HepG2 (cell line): ENCODE results near the gene KANSL1. TPM values are rescaled to one million over a fixed set of nuclear protein-coding genes. Genes with fewer than 3 reads are reported as not detected.

ENCODE experiments used
- BCL6 ChIP-seq: IDR thresholded peaks from 2 replicates; pipeline ENCODE4 v1.6.1; 2016; ENCODE audit warnings: missing genetic modification reagents, missing compliant biosample characterization
- GATA4 ChIP-seq: sonication (generic); IDR thresholded peaks from 2 replicates; pipeline ENCODE4 v1.6.1; 2016; ENCODE audit warnings: antibody characterized with exemption, low read depth, borderline replicate concordance
- GATAD1 ChIP-seq: IDR thresholded peaks from 2 replicates; pipeline ENCODE4 v1.6.1; 2016; ENCODE audit warnings: missing genetic modification reagents, missing compliant biosample characterization
- GFI1 ChIP-seq: sonication (generic); formaldehyde crosslinking; IDR thresholded peaks from 2 replicates; pipeline ENCODE4 v1.5.0; 2020; ENCODE audit warnings: missing genetic modification reagents, mild to moderate bottlenecking, borderline replicate concordance
- MED8 ChIP-seq: sonication (generic); formaldehyde crosslinking; IDR thresholded peaks from 2 replicates; pipeline ENCODE4 v1.8.1; 2023; ENCODE audit warnings: mild to moderate bottlenecking, missing genetic modification reagents; ENCODE audit not compliant: insufficient replicate concordance
- MIER2 ChIP-seq: IDR thresholded peaks from 2 replicates; pipeline ENCODE4 v1.6.1; 2016; ENCODE audit warnings: missing biosample characterization, missing genetic modification reagents
- MXI1 ChIP-seq: IDR thresholded peaks from 3 replicates; pipeline ENCODE4 v1.6.1; 2012; ENCODE audit warnings: low read depth, low read length, inconsistent platforms, borderline replicate concordance
- NONO ChIP-seq, 2 experiments: fragments of 450-650 bp in 1 of 2; sonication (generic) in 1 of 2; formaldehyde crosslinking in 1 of 2; IDR thresholded peaks in 1 of 2; conservative IDR thresholded peaks in 1 of 2; 2 replicates each; pipeline versions ENCODE4 v1.6.1 to v1.8.0; 2017 to 2022; ENCODE audit warnings: mild to moderate bottlenecking in 1 of 2, missing genetic modification reagents in 1 of 2, moderate library complexity in 1 of 2
- SAFB2 ChIP-seq: sonication (generic); formaldehyde crosslinking; IDR thresholded peaks from 2 replicates; pipeline ENCODE4 v1.5.1; 2020; ENCODE audit warnings: missing genetic modification reagents, low read depth, mild to moderate bottlenecking, borderline replicate concordance
- SNRNP70 ChIP-seq: fragments of 200-400 bp; formaldehyde crosslinking; IDR thresholded peaks from 2 replicates; pipeline ENCODE4 v1.6.1; 2017; ENCODE audit warnings: mild to moderate bottlenecking, low read depth, low read length, moderate library complexity
- SRF ChIP-seq: IDR thresholded peaks from 2 replicates; pipeline ENCODE4 v1.6.1; 2011; ENCODE audit warnings: mild to moderate bottlenecking, low read depth, low read length, moderate library complexity
- TCF7 ChIP-seq: sonication (generic); IDR thresholded peaks from 2 replicates; pipeline ENCODE4 v1.6.1; 2016; ENCODE audit warnings: antibody characterized with exemption, low read depth
- ZNF10 ChIP-seq: sonication (generic); formaldehyde crosslinking; IDR thresholded peaks from 2 replicates; pipeline ENCODE4 v1.4.0; 2020; ENCODE audit warnings: mild to moderate bottlenecking, low read depth, missing genetic modification reagents, borderline replicate concordance
- ZNF3 ChIP-seq: IDR thresholded peaks from 2 replicates; pipeline ENCODE4 v1.7.0; 2017; ENCODE audit warnings: inconsistent platforms
- ZNF343 ChIP-seq: sonication (generic); formaldehyde crosslinking; IDR thresholded peaks from 2 replicates; pipeline ENCODE4 v1.4.0; 2020; ENCODE audit warnings: mild to moderate bottlenecking, missing genetic modification reagents
- ZNF451 ChIP-seq: sonication (generic); formaldehyde crosslinking; IDR thresholded peaks from 2 replicates; pipeline ENCODE4 v1.5.0; 2020; ENCODE audit warnings: mild to moderate bottlenecking, missing genetic modification reagents
- ZNF556 ChIP-seq: sonication (generic); formaldehyde crosslinking; IDR thresholded peaks from 2 replicates; pipeline ENCODE4 v1.4.0; 2020; ENCODE audit warnings: mild to moderate bottlenecking, missing genetic modification reagents, borderline replicate concordance
- ZNF614 ChIP-seq: IDR thresholded peaks from 2 replicates; pipeline ENCODE4 v1.6.1; 2018; ENCODE audit warnings: missing biosample characterization, missing genetic modification reagents, inconsistent platforms, borderline replicate concordance
- ZNF629 ChIP-seq: sonication (generic); formaldehyde crosslinking; conservative IDR thresholded peaks from 2 replicates; pipeline ENCODE4 v1.5.0; 2020; ENCODE audit warnings: missing genetic modification reagents
- ZNF772 ChIP-seq: sonication (generic); formaldehyde crosslinking; IDR thresholded peaks from 2 replicates; pipeline ENCODE4 v1.5.0; 2020; ENCODE audit warnings: mild to moderate bottlenecking, missing genetic modification reagents
- ZSCAN29 ChIP-seq: sonication (generic); formaldehyde crosslinking; conservative IDR thresholded peaks from 2 replicates; pipeline ENCODE4 v1.4.0; 2020; ENCODE audit warnings: mild to moderate bottlenecking, missing genetic modification reagents
- polyA plus RNA-seq, 8 experiments: library from polyadenylated mRNA; depleted of rRNA in 3 of 8; stranded (reverse) in 7 of 8; unstranded in 1 of 8; fragments of >200 nt; fragmentation: Illumina TruSeq in 4 of 8; extraction: Trizol in 4 of 8; gene quantifications; 2 replicates each; pipeline versions ENCODE4 v1.2.1 to v1.2.3, GENCODE V29; 2011 to 2016; ENCODE audit warnings: low read depth in 4 of 8, missing spikeins in 1 of 8, mixed read lengths in 1 of 8; ENCODE audit not compliant: insufficient read depth in 1 of 8
- total RNA-seq, 5 experiments: library from RNA; depleted of rRNA; stranded (reverse); fragments of >200 nt; fragmentation: Illumina TruSeq; extraction: Trizol; gene quantifications; 2 replicates each; pipeline ENCODE4 v1.2.3, GENCODE V29; 2016; ENCODE audit warnings: low read depth in 1 of 5
- TF ChIP-seq, protein P1 (sequence below): sonication (generic); formaldehyde crosslinking; IDR thresholded peaks from 2 replicates; pipeline ENCODE4 v1.4.0; 2020; ENCODE audit warnings: mild to moderate bottlenecking, missing genetic modification reagents
- TF ChIP-seq, protein P2 (sequence below), 2 experiments: sonication (generic) in 1 of 2; formaldehyde crosslinking in 1 of 2; IDR thresholded peaks; 2 replicates each; pipeline versions ENCODE4 v1.4.0 to v1.6.1; 2018 to 2020; ENCODE audit warnings: missing genetic modification reagents in 2 of 2, borderline replicate concordance in 1 of 2, low read depth in 1 of 2, mild to moderate bottlenecking in 1 of 2, missing biosample characterization in 1 of 2
- TF ChIP-seq, protein P3 (sequence below): sonication (generic); formaldehyde crosslinking; IDR thresholded peaks from 2 replicates; pipeline ENCODE4 v1.8.0; 2022; ENCODE audit warnings: mild to moderate bottlenecking, missing genetic modification reagents, moderate library complexity

The KANSL1 gene
- total and polyA plus RNA-seq, 2 of the 13 experiments (the other 11 are each of a cell fraction or from before 2014, with no cell fraction given): 24.0 to 59.6 TPM

DNA sequence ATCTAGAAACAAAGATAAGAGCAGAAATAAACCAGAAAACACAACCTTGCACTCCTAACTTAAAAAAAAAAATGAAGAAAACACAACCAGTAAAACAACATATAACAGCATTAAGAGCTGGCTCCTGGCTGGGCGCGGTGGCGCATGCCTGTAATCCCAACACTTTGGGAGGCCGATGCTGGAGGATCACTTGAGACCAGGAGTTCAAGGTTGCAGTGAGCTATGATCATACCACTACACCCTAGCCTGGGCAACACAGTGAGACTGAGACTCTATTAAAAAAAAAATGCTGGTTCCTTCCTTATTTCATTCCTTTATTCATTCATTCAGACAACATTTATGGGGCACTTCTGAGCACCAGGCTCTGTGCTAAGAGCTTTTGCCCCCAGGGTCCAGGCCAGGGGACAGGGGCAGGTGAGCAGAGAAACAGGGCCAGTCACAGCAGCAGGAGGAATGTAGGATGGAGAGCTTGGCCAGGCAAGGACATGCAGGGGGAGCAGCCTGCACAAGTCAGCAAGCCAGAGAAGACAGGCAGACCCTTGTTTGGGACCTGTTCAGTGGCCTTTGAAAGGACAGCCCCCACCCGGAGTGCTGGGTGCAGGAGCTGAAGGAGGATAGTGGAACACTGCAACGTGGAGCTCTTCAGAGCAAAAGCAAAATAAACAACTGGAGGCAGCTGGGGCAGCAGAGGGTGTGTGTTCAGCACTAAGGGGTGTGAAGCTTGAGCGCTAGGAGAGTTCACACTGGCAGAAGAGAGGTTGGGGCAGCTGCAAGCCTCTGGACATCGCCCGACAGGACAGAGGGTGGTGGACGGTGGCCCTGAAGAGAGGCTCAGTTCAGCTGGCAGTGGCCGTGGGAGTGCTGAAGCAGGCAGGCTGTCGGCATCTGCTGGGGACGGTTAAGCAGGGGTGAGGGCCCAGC is 191.6 kb downstream of the KANSL1 start (continued):
- TF ChIP-seq TCF7 (no peak), ZNF343 (peak; percentile 68; the same call in 1 of the 2 replicates), GFI1 (CRISPR knock-in tag) (no peak), ZNF10 (CRISPR knock-in tag) (no peak), GATAD1 (CRISPR knock-in tag) (no peak), SRF (no peak), BCL6 (CRISPR knock-in tag) (no peak), ZNF451 (CRISPR knock-in tag) (0 out of 2 replicates have a peak, but pooled peaks have one; percentile 53), ZNF614 (CRISPR knock-in tag) (no peak), ZNF556 (CRISPR knock-in tag) (0 out of 2 replicates have a peak, but pooled peaks have one; percentile 28), ZNF629 (CRISPR knock-in tag) (no peak), ZSCAN29 (CRISPR knock-in tag) (peak; percentile 47; the same call in 1 of the 2 replicates), ZNF3 (CRISPR knock-in tag) (no peak), GATA4 (no peak), MIER2 (CRISPR knock-in tag) (no peak), SNRNP70 (no peak), ZNF772 (no peak), MED8 (CRISPR knock-in tag) (no peak), MXI1 (no peak), NONO (IDR thresholded peaks at IDR 0.05) (no peak), NONO (CRISPR knock-in tag; conservative IDR thresholded peaks at IDR 0.05) (no peak), SAFB2 (CRISPR knock-in tag) (no peak)
- TF ChIP-seq, protein P1, sequence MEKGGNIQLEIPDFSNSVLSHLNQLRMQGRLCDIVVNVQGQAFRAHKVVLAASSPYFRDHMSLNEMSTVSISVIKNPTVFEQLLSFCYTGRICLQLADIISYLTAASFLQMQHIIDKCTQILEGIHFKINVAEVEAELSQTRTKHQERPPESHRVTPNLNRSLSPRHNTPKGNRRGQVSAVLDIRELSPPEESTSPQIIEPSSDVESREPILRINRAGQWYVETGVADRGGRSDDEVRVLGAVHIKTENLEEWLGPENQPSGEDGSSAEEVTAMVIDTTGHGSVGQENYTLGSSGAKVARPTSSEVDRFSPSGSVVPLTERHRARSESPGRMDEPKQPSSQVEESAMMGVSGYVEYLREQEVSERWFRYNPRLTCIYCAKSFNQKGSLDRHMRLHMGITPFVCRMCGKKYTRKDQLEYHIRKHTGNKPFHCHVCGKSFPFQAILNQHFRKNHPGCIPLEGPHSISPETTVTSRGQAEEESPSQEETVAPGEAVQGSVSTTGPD (CRISPR knock-in tag): no peak
- TF ChIP-seq, protein P2, sequence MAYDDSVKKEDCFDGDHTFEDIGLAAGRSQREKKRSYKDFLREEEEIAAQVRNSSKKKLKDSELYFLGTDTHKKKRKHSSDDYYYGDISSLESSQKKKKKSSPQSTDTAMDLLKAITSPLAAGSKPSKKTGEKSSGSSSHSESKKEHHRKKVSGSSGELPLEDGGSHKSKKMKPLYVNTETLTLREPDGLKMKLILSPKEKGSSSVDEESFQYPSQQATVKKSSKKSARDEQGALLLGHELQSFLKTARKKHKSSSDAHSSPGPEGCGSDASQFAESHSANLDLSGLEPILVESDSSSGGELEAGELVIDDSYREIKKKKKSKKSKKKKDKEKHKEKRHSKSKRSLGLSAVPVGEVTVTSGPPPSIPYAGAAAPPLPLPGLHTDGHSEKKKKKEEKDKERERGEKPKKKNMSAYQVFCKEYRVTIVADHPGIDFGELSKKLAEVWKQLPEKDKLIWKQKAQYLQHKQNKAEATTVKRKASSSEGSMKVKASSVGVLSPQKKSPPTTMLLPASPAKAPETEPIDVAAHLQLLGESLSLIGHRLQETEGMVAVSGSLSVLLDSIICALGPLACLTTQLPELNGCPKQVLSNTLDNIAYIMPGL (CRISPR knock-in tag; IDR thresholded peaks at IDR 0.05; ENCODE audit: borderline replicate concordance in 1 of 2, low read depth in 1 of 2): peak; percentile 6 to 51; a peak in 2 of 4 replicates
- TF ChIP-seq, protein P3, sequence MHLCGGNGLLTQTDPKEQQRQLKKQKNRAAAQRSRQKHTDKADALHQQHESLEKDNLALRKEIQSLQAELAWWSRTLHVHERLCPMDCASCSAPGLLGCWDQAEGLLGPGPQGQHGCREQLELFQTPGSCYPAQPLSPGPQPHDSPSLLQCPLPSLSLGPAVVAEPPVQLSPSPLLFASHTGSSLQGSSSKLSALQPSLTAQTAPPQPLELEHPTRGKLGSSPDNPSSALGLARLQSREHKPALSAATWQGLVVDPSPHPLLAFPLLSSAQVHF: no peak
